NB4 (cell line): ENCODE data around the gene KCNRG.

Experiments
- CTCF ChIP-seq: IDR thresholded peaks from one replicate; pipeline ENCODE4 v1.5.1; 2012; ENCODE audit warnings: low read depth, low read length
- POLR2A ChIP-seq: IDR thresholded peaks from 2 replicates; pipeline ENCODE4 v1.6.1; 2011; ENCODE audit warnings: mild to moderate bottlenecking; ENCODE audit not compliant: insufficient read length; ENCODE audit errors: extremely low read depth

DNA sequence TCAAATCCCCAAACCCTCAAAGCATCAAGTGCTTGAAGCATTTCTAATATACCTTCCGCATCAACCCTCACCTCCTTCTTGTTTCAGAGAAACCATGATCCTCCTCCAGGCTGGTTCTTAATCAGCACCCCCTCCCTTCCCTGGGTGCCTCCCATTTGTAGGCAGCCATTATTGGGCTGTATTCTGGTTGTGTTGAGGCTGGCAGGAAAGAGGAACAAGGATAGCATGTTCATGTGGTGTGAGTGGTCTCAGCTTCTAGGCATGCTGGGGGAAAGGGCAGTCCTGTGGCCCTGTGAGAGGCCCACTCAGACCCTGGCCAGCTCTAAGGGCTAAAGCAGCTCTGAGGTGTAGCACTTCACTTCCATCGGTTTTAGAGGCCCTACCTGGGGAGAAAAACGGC is 37.3 kb upstream of the KCNRG start:
- TF ChIP-seq CTCF (no peak), POLR2A (no peak)
